Stimulated activated CD4-positive, alpha-beta T cell treated with anti-CD3 and anti-CD28 coated beads, Interleukin-1b, Interleukin-23, amount 100 ng/mL, for 1 hour (primary cell): ENCODE data around the gene PPM1M.

Experiments used
- DNase-seq, 2 donors: peaks; one replicate each; pipeline ENCODE4 v3.0.0-alpha.2; 2020; ENCODE audit warnings: low read depth in 2 of 2

PPM1M gene

DNA sequence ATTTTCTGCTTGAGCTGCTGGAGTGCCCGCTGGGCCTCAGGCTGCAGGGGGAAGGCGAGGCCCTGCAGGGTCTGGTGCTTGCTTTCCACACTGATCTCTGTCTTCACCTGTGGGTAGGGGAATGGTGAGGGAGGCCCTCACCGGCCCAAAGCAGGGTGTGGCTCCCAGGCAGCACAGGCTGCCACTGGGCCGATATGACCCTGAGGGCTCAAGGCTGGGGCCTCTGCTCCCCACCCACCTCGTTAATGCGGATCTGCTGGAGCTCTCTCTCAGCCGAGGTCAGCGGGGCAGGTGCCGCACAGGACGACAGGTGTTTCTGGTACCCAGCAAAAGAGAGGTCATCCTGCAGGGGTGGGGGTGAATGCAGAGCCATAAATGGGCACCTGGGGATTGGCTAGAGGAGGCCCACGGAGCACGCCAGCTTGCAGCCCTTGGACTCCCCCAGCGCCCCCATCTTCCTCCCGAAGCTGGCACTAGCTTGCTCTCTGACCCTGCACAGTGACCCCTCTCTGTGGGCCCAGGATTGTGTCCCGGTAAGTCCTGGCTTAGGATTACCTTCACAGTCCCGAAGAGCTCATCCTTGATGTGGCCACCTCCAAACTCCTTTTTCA, 14.6 kb upstream of the PPM1M start:
- DNase-seq: no peak

DNA sequence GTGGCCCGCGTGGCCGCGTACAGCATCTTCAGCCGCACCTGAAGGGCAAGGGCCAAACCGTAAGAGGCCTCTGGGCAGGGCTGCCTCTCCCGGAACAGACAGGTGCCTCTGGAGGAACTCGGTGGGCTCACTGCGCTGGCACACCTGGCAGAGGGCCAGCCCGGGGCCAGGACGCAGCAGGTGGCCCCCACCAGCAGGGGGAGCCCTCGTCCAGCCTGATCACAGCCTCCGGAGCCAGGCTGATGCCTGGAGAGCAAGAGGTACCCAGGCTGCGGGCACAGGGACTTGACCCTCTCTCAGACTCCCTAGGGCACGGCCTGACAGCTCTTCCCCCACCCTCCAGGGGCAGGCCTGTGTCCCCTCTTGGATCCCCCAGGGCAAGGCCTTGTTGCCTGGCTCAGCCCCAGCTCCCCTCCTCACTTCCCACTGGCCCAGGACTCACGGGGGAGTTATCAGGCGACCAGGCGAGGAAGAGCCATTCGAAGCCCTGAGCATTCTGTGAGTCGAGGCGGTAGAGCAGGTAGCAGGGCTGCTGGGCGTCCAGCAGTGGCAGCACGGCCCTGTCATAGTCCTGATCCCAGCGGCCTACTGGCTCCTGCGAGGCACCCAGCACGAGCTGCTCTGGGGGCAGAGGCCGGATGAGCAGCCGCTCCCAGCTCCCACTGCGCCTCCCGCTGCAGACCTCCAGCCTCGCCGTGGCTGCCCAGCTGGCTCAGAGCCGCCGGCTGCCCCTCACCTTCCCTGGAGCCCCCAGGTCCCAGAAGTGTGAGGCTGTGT, 13.9 kb upstream of the PPM1M start:
- peak; percentile 78 to 92 for DNase-seq

DNA sequence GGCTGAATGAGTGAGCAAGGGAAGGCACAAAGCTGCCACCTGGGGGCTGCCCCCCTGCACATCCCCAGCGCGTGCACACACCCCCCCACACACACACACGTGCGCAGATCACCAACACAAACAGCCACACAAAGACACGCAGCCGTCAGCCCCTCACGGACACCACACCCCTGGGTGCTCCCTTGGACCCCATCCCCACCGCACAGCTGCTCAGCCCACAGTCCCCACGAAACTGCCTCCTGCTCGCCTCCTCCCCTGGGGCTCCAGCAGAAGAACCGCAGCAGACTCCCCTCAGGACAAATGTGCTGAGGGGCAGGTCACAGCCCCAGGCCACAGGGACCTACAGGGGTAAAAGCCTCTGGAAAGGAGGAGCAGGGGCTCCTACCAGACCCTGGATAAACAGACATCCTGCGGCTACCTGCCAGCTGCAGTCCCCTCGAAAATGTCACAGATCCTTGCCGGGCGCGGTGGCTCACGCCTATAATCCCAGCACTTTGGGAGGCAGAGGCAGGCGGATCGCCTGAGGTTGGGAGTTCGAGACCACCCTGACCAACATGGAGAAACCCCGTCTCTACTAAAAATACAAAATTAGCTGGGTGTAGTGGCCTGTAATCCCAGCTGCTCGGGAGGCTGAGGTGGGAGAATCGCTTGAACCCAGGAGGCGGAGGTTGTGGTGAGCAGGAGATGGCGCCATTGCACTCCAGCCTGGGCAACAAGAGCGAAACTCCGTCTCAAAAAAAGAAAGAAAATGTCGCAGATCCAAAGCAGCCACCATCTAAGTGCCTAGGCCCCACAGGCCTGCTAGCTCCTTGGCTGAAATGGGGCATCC, 13.1 kb upstream of the PPM1M start:
- DNase-seq: no peak

DNA sequence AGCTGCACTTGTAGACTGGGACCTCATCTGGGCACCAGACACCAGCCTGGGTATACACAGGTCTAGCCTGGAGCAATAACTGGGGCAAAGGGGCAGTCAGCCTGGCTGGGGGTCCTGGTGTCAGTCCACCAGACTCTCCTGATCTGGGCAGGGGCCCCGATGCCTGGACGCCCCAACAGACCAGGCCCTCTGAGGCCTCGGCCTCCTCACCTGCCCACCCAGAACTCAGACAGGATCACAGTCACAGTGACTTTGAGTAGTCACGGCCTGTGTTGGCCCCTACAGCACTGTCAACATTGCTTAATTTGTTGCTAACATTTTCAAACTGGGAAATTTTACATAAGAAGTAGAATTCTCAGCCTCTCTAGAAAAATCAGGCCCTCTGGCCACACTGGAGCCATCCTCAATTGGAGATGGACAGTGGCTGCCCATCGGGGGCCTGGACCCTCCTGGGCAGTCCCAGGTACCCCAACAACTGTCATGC, 12.4 kb upstream of the PPM1M start:
- DNase-seq: no peak

DNA sequence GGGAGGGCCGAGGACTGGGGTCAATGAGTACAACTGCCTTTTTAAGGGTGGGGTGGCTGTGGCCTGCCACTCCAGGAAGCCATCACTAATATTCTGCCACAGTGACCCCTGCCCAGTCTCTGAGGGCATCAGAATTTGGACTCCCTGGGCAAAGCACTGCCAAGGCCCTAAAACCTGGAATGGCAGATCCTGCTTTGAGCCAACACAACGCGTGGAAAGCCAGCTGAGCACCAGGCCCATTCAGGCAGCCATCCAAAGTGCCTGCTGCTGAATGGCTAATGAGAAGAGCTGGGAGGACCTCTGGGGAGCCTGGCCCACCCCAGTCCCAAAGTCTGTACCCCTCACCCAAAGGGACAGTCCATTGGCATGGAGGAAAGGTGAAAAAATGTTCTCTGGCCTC, 11.6 kb upstream of the PPM1M start:
- no peak for DNase-seq

DNA sequence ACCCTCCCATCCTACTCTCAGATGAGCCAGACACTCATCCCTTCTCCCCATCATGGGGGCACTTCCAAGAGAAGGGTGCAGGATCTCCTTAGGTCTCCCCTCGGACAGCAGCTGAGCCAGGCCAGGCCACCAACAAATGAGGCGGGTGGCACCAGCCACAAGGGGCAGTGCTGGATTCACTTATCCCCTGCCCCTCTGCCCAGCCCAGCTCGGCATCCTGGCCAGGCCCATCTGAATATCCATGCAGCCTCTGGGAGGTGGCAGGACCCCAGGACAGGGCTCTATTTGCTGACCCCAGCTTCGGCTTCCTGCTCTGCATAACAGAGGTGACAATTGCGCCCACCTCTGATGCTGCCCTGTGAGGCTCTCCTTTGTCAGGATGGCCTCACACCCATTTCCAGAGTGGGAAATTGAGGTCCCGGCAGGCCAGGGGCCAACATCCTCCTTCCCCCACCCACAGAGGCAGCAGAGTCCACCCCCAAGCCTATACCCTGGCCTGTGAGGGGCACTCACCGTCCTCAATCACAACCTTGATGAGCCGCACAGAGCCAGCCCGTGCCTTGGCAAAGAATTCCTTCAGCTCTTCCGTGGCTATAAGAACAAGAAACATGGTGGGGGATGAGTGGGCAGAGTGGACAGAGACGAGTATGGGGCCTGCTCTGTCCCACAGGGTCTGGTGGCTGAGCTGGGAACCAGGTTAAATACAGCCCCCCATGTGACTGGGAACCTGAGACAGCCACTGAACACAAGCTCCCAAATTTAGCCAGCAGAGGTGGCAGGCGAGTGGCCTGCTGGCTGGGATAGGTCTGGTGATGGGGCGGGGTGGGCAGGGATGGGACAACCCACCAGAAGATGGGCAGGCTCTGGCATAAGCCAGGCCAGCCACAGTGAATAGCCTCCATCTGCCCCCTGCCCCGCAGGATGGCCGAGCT, 10.8 kb upstream of the PPM1M start:
- DNase-seq: no peak

DNA sequence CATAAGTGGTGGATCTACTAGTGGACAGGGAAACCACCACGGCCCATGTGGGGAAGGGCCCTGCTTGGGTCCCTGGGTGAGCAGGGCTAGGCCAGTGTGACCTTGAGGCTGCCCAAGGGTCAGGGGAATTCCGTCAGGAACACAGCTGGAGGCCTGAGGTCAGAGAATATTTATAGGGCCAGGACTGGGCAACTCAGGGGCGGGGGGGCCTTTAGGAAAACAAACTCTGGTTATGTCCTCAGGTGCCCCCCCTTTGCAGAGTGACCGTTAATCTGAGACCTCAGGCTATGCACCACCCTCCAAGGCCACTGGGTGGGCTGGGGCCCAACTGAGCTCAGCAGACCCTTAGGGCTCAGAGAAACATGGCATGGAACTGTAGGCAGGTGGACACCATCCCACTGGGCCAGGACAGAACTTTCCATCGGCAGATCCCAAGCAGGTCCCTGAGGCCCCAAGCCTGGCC, 9.1 kb upstream of the PPM1M start:
- no peak for DNase-seq

DNA sequence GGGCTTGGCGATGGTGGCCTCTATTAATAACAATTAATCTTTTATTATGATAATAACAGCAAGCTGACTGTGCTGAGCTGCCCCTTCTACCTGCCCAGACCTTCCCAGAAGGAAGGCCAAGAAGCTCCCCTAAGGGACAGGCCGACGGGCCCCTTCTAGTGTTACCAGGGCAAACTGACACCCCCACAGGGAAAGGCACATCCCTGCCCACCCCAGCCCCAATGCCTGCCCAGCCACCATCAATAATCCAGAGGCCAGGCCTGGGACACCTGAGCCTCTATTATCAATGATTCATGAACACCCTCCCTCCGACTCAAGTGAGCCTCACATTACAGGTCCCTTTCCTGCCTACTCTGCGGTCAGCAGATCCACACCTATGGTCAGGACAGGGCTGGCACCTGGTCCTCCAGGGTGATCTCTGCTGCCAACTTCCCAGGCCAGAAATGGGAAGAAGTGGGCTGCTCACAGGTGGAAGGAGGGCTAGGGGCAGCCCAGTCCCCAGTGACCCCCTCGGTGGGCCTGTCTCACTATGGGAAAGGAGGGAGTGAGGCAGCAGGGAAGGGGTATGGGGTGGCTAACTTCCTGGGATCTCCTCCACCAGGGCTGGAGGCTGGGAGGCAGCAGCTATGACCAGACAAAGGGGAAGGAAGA, 8.4 kb upstream of the PPM1M start:
- DNase-seq: no peak

DNA sequence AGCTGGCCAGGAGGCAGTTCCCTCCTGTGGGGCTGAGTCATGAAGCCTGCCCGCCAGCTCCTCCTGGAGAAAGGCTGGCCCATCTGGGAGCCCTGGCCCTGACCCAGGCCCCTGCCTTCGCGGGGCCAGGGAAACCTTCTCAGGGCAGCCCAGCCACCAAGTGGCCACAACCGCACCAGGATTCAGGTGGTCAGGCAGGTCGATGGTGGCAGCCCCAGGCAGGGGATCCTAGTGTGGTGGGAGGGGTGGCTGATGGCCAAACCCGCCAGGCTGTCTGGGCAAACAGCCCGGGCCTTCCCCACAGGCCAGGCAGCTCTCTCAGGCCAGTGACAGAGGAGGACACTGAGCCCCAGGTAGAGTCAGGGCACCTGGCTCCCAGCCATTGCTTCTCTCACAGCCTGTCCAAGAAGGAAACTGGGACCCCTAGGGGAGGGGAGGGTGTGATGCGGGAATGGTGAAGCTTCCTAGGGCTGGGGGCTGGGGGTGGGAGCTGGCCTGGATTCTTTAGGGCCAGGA, 7.8 kb upstream of the PPM1M start:
- DNase-seq: no peak

DNA sequence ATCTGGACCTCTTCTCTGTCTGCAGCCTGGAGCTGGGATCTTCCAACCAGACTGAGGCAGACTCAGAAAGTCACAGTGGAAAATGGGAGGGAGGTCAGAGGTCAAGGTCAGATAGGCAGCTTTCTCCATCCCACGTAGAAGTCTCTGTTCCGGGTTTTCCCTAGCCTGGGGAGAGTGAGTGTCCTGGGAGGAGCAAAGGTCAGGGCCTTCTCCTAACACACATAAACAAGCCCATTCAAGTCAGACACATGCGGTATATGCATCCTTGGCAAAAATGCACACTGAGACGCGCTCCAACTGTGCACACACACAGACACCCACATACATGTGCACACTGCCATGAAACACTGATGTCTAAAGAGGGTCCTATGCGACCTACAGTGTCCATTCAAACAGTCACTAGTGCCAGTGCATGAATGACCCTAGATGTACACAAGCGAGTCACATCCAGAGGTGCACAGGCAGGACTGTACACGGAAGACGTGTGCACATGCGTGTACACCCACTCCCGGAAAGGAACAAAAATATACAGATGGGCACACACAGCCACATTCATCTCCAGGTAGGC, 7.3 kb upstream of the PPM1M start:
- DNase-seq: no peak

DNA sequence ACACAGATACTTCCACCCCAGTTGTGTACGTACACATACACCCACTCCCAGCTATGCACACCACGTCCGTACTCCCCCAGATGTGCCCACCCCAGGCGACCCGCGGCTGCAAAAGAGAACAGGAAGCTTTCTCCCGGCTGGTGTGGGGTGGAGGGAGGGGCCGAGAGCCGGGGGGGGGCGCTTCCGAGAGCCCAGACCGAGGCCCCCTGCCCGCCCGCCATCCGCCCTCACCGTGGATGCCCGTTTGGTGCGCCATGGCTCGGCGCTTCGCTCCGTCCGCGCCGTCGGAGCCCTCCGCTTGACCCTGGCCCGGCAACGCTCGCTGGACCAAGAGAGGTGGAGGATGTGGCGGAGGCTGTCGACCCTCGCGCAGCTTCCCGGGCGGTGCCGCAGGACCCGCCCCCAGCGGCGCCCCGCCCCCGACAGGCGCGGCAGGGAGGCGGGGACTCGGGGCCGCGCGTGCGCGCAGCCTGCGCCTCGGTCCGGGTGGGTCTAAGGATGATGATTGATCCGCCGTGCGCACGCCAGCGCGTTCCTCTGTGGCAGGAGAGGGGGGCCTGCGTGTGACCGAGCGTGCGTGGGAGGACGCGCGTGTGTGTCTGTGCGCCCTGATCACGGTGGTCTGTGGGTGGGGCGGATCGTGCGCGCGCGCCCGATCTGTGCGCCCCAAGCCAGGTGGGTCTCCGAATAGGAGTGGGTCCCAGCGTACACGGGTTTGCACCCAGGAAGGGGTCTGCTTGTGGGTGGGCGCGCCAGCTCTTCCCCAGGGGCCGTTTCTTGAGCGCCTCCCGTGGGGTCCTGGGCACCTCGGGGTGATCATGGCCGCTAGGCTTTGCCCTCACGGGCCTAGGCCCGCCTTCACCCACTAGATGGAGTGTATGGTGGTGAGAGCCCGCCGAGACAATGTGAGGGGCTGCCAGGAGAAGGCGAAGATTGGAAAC, 6.5 kb upstream of the PPM1M start, which contains the start of gene TWF2:
TSS of gene TWF2 (minus strand) at position 398 of the 941 bp plus-strand sequence. CDS start at position 256, 142 bp downstream.
- DNase-seq: peak; percentile 64 to 71

DNA sequence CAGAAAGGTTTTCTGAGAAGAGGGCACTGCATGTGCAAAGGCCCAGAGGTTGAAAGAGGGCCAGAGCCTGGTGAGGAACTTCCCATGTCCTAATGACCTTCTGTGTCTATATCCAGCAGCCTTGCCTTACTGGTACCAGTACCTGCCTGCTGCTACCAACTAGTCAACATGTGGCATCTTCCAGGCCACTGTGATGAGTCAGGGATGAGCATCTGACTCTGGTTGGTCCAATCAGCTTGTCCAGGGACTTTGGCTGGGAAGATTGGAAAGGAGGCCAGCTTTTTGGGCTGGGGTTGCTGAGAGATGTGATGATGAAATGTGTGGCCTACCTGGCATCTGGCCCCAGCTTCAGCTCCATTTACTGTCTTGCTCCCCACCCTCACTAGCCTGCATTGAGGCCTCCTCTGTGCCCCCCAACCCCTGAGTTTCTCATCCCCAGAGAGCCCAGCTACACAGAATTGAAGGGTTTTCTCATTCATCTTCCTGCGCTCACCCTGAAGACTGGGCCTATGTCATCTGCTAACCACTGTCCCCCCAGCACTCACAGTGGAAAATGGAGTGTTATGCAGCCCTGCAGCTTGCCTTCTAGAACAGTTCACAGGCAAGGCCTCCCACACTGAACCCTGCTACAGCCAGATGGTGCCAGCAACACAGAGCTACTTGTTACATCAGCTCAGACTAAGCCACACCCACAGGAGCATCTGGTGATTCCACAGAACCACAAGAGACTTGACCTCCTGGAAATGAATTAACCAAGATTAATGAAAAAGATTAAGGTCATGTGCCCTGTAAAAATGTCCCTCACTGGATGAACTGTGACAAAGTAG, 5.3 kb upstream of the PPM1M start:
- no peak for DNase-seq

DNA sequence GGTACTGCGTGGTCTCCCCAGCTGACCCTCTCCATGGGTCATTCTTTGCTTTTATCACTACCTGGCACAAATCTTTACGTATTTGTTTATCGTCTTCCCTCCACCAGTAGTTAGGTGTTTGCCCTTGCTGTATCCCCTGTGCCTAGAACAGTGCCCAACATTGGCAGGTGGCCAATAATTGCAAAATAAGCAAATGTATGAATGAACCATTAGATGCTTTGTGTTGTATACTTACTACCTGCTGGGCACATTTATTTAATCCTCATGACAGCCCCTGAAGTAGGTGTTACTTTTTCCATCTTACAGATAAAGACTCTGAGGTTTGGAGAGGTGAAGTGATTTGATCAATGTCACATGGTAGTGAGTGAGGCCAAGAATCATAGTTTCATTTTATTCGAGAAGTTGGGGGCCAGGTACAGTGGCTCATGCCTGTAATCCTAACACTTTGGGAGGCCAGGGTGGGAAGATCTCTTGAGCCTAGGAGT, 4.6 kb upstream of the PPM1M start:
- DNase-seq: no peak

DNA sequence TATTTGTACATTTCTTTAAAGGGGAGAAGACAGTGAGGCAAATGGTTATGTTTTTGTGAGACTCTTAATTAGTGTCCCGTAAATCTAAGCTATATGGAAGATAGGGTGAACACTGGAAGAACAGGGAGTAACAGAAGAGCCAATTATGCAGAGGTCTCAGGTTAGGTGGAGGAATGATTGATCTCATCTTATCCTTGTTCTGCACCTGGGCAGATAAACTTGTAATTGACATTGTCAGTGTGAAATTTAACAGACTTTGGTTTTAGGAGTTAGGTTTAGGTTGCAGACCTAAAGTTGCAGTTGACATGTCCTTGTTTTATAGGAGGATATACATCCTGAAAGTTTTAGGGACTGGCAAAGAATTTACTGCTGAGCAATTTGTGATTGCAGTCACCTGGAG, 3.5 kb upstream of the PPM1M start:
- DNase-seq: no peak

DNA sequence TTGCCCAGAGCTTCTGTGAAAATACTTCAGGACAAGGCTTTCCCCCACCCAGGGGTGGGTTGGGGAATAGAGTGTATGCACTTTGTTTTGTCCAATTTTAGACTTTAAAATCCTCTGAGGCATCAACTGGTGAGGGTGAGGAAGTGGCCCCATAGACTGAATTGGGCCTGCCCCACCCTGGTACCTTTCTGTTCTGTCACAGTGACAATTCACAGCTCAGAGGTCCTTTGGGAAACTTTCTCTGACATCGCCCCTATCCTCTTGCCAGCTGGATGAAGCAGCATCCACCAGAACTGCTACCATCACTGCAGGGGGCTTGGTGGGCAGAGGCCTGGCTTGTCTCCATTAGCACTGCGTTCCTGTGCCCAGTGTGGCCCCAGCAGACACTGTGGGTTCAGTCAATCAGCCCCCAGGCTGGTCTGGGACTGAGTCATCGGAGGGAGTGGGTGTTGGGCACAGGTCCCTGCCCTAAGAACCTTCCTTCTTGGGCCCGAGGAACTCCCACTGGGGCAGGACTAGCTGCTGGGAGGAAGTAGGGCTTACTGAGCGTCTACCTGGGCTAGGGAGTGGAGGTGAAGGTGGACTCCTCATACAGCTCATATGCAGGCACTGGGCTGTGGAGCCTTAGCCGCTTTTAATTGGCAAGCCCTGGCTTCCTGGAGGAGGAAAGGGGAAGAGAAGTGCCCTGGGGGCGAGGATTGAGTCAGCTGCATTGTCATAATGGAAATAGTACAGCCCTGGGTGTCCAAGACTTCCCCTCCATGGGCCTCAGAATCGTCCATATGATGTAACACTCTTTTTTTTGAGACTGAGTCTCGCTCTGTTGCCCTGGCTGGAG, 1.5 kb upstream of the PPM1M start:
- no peak for DNase-seq

DNA sequence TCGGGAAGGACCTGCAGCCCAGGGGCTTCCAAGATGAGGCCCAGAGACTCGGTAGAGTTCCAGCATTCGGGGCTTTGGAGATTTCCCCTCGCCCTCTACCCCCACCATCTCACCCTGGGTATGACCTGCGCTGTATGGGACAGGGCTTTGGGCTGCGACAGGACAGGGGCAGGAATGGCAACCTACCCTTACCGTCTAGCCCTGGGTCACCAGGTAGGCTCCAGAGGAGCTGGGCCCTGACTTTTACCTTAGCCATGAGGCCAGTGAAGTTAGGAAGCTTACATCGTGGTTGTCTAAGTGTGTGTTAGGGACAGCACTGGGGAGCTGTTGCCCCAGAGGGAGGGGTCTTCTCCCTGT, 683 bp downstream of the PPM1M start:
- DNase-seq: no peak
